Stimulated activated CD4-positive, alpha-beta T cell treated with anti-CD3 and anti-CD28 coated beads, Interleukin-12 subunit alpha, Interleukin-12 subunit beta, amount 100 ng/mL, for 24 hours (primary cell): ENCODE measurements around the gene CSNK1G1.
"Not testable (repeated sequence)": the region's sequence is repeated elsewhere in the genome, so short reads cannot be mapped to it uniquely, and the experiment has no call there.

Experiments
- DNase-seq, 2 experiments: peaks; one replicate each; pipeline ENCODE4 v3.0.0-alpha.2; 2020; ENCODE audit warnings: low read depth in 2 of 2

Gene CSNK1G1

GRCh38 chr15:64355944-64356709 lies at the start of gene CSNK1G1:
CSNK1G1 (minus strand) TSS chr15:64356173; CDS start chr15:64300499, 55,674 bp downstream.
- DNase-seq = peak; percentile 86 to 88

GRCh38 chr15:64400583-64400982 lies 44.6 kb upstream of the CSNK1G1 start:
- no peak for DNase-seq

DNA sequence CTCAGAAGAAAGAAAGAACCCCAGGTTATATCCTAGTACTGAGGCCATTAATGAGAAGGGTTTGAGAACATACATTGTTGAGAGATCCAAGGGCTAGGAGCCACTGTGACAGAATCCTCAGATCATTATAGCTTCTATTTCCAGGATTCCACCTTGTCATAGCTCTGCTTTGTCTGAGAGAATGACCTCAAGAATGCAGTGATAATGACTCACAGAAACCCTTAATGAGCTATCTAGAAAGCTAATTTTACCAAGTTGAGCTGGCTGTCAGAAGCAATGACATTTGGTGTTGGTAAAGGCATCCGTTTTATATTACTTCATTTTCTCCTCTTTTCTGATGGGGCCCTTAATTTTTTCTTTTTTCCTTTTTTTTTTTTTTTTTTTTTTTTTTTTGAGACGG lies 42.6 kb upstream of the CSNK1G1 start:
- no peak for DNase-seq

GRCh38 chr15:64396789-64397188 lies 40.8 kb upstream of the CSNK1G1 start:
- DNase-seq = no peak

- not testable (repeated sequence) for DNase-seq
These were observed 36.5 kb upstream of the CSNK1G1 start for GRCh38 chr15:64392471-64392870.

DNA sequence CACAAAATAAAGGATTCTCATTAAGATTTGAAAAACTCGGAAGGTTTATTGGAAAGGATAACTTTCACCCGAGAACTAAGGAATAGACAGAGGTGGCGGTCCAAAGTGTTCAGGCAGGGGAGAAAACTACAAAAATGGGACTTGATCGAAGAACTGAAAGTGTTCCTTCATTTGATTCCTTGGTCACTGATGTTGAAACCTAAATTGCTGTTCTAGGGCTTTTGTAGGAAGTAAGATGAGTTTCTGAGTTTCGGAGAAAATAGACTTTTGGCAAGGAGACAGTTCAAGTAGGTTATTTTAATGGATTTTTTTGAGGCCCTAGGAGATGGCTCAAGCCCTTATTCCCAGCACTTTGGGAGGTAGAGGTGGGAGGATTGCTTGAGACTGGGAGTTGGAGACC lies 33.1 kb upstream of the CSNK1G1 start:
- DNase-seq = no peak

DNA sequence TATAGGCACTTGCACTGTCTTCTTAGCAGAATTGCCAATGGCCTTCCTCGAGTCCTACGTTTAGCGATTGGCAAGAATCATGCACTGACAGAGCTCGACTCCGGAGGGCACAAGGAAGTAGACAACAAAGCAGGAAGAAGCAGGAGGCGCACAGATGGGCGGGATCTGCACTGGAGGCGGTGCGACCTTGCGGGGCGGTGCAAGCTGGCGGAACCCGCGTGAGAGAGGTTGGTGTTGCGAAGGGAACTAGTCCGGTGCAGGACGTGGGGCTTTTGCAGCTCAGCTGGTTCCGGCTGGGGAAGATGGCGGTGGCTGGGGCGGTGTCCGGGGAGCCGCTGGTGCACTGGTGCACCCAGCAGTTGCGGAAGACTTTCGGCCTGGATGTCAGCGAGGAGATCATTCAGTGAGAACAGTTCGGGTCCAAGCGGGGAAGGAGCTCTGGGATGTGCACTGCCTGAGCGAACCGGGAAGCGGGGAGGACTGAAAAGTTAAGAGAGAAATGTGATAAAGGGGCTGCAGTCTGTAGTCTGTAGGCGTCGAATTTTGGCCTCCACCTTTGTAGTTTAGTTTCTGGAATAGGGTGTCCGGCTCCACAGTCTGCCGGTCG lies 31.7 kb upstream of the CSNK1G1 start, which contains the start of gene TRIP4:
Gene TRIP4 (plus strand): TSS at position 275 of the 607 bp plus-strand sequence. CDS start 28 bp downstream, at position 303.
- peak; percentile 95 to 96 for DNase-seq

DNA sequence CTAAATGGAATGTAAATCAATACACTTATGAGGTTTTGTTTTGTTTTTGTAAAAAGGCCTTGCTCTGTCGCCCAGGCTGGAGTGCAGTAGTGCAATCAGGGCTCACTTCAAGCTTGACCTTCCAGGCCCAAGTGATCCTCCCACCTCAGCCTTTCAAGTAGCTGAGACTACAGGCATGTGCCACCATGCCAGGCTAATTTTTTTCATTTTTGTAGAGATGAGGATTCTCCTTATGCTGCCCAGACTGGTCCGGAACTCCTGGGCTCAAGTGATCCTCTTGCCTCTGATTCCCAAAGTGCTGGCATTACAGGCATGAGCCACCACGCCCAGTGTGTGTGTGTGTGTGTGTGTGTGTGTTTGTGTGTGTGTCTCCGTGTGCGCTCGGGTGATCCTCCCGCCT lies 30.3 kb upstream of the CSNK1G1 start:
- no peak for DNase-seq

GRCh38 chr15:64383760-64384159 lies 27.8 kb upstream of the CSNK1G1 start:
- no peak for DNase-seq

DNA sequence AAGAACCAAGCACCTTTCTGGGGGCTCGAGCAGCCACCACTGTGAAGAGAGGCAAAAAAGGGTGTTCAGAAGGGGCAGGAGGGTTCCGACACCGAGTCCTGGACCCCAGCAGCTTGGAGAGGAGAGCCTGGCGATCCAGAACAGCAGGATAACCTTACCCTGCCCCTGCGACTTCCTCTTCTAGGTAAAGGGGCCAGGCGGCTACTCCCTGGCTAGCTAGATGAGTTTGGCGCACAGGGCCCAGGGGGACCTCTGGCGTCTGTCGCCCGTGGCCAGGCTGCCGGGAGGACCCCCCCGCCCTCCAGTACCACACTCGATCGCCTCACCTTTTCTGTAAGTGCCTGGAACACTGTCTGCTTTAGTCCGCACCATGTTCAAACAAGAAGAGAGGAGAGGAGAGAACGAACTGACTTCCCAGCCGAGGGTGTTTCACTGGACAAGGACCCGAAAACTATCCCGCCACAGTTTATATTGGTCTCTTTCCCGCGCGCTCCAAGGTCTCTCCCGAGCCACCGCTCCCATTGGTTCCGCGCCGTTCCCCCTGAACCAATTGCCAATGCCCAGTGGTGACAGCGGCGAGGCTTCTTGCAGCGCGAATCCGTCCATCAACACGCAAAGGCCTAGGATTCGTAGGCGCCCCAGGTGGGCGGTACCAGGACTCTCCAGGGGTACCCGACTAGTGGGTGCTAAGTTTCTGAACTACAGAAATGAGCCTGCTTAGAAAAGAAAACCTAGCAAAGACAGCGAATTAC lies 25.2 kb upstream of the CSNK1G1 start, which contains the start of gene PCLAF:
Gene PCLAF (minus strand): TSS at position 442 of the 752 bp plus-strand sequence. CDS start 70 bp downstream, at position 372.
- DNase-seq = peak; percentile 85 to 95

GRCh38 chr15:64380130-64380870 lies 24.3 kb upstream of the CSNK1G1 start:
- DNase-seq = not testable (repeated sequence)

DNA sequence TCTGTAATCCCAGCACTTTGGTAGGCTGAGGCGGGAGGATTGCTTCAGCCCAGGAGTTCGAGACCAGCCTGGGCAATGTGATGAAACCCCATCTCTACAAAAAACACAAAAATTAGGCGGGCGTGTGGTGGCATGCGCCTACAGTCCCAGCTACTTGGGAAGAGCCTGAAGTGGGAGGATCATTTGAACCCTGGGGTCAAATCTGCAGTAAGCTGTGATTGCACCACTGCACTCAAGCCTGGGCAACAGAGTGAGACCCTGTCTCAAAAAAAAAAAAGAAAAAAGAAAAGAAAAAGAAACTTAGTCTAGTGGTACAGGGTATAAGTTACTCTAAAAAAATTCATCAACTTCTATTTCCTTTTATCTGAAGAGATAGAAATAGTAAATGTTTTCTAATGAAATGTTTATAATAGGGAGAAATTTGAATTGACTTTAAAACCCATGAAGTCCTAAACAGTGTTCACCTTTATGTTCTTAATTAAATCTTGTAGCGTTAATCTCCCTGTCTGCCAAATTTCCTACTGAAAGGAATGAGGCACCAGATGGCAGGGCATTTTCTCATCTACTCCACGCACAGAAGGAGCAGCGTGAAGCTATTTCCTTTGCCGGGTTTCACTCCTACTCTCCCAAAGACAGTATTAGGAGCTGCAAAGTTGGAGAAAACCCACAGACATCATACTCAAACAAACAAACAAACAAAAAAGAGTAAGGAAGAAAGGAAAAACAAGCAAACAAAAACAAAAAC lies 23.4 kb upstream of the CSNK1G1 start:
- no peak for DNase-seq

DNA sequence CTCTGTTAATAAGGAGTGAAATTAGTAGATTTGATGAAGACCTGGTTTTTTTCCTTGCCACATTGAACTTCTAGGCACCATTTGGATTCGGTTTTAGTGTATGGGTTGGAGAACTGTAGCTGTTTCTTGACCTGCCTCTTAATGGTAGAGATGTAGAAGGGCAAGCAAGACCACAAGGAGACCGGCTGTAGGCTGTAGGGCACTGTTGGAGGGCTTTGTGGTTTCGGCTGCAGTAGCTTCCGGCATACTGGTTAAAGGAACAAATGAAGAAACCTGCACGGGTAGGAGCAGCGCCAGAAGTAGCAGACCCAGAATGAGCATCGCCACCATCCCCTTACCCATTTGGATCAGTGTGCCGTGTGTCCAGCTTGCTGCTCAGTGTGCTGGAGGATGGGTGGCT lies 17.4 kb upstream of the CSNK1G1 start:
- no peak for DNase-seq

- DNase-seq = not testable (repeated sequence)
These were observed 15.4 kb upstream of the CSNK1G1 start for GRCh38 chr15:64371383-64371782.

DNA sequence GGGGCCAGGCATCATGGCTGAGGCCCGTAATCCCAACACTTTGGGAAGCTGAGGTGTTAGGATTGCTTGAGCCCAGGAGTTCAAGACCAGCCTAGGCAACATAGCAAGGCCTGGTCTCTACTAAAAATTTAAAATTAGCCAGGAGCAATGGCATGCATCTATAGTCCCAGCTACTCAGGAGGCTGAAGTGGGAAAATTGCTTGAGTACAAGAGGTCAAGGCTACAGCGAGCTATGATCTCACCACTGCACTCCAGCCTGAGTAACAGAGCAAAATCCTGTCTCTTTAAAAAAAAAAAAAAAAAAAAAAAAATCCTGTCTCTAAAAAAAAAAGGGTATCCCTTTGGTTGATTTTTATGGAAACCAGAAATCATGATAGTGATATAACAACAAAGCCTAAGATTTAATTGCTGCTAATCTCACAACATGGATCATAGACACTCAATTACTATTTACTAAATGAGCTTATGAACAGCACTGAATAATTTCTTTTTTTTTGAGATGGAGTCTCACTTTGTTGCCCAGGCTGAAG lies 13.2 kb upstream of the CSNK1G1 start:
- no peak for DNase-seq

GRCh38 chr15:64361259-64361658 lies 5.3 kb upstream of the CSNK1G1 start:
- no peak for DNase-seq

DNA sequence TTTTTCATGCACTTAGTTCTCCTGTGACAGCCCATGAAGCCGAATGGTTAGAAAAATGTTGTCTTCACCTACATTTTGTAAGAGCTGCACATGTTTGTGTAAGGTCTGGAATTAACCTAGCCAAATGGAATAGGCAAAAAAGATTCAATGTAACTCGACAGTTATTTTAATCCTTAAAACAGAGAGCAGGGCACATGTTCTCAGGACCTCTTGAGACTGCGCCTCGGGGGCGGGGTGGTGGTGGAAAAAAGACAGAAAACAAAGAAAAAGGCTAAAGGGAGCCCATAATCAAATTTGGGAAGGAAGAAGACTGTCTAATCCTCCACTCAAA lies 702 bp upstream of the CSNK1G1 start:
- no peak for DNase-seq

DNA sequence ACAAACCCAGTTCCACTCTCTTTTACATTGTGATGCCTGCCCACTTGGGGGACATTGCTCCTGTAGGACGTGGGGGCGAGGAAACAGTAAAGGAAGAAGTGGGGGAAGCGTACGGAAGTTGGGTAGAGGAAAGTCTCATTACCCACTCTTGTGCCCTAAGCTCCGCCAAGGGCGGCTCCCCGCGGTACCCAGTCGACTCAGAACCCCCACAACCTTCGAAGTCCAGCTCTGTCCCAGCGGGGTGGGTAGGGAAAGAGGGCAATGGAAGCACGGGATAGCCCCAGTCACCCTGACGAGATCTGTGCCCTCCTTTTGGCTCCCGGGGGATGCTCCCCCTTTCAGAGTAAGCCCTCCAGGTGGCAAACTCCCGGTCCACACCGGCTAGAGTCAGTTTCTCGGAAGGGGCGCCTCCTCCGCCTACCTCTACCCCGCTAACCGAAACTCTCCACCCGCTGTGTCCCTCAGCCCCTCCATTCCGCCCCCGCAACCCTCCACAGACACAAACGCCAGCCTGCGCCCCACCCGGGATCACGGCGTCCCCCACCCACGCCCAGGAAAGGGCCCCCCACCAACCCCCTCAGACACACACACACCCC lies 527 bp downstream of the CSNK1G1 start:
- DNase-seq = peak in 1 of 2 experiments; percentile 6

DNA sequence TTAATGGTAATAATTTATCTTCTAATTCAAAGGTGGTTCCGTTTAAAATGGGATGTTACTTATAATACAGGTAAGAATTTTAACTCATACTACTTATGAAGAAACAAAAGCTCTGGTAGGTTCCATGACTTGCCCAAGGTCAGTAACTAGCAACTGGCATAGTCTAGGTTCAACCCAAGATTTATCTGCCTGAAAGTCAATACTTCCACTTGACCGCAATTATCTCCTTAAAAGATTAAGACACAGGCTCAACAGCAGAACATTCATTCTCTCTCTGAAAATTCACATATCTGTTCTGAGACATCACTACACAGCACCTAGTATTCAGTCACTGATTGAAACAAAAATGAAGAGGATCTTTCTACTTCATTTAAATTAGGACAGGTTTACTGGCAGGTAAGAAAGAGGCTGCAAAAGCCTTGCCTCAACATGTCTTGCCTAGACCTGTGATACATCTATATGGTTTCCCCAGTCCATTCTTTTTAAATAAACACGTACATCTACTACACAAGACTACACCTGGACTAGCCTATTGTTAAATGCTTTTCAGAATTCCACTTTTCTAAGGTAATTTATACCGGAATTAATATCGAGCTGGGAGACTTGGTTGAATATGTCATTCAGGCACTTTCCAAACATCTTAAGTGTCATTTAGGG lies 1.2 kb downstream of the CSNK1G1 start:
- no peak for DNase-seq

- no peak for DNase-seq
These were observed 4.7 kb downstream of the CSNK1G1 start for GRCh38 chr15:64351265-64351664.
